Measurements from ENCODE around the gene PCAT7. TPM values are rescaled to one million over a fixed set of nuclear protein-coding genes. Genes with fewer than 3 reads are reported as not detected.

PCAT7 gene
- polyA plus RNA-seq, 1 of the 3 experiments (the other 2 are of a cell fraction): not detected

DNA sequence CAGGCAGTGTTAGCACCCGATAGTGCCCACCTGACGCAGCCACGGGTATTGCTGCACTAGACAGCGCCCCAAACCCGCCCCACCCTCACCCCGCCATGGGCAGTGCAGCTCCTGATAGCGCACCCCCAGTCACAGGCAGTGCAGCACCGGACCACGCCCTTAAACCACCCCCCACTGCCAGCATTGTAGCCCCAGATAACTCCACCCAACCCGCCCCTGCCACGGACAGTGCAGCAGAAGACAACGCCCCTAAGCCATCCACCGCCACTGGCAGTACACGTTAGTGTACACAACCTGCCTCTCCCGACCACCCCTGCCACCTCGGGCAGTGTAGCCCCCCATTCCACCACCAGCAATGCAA is 825 bp upstream of the PCAT7 start:
- H3K9me3 ChIP-seq: no peaks in the 10 kb centered on the region
- CTCF ChIA-PET: interaction anchor here (1.0 to 2.0 kb wide), 2 partner anchors 12 to 50 kb away, joined by 6 to 8 read pairs; no protein-coding TSS in a partner anchor

GRCh38 chr9:94557376-94557775 is 2.5 kb downstream of the PCAT7 start:
- Histone ChIP-seq H4K20me1 (ENCODE audit: insufficient read depth) (no peaks in the 10 kb centered on the region), H3K4me1 (ENCODE audit: control insufficient read depth in 1 of 2, insufficient read depth in 2 of 2, low read depth in 1 of 2, low read length in 1 of 2) (no peaks in the 10 kb centered on the region; a peak in 1 of 4 replicates), H3K9ac (no peak overlapping the region), H3F3A (replicated peaks; ENCODE audit: insufficient read depth) (no peaks in the 10 kb centered on the region), H3K9me3 (no peaks in the 10 kb centered on the region), H3K4me2 (no peak overlapping the region), H3K27ac (ENCODE audit: low read depth in 2 of 2, low read length in 1 of 2) (no peak overlapping the region), H3K79me2 (ENCODE audit: insufficient read depth) (no peaks in the 10 kb centered on the region), H3K9me2 (no peaks in the 10 kb centered on the region), H2AFZ (ENCODE audit: low read depth) (no peak overlapping the region), H3K27me3 (ENCODE audit: insufficient read depth) (no peaks in the 10 kb centered on the region), H3K36me3 (replicated peaks in 1 of 2; ENCODE audit: control insufficient read depth in 1 of 2, insufficient read depth in 2 of 2, low read length in 1 of 2) (no peaks in the 10 kb centered on the region), H3K4me3 (ENCODE audit: low read depth in 2 of 2, low read length in 1 of 2) (no peak overlapping the region)
- POLR2A ChIA-PET: no interaction called here
- DNase-seq: no peak
- WGBS (ENCODE audit: low lambda C conversion rate): 72% methylated on average over 4 of the region's 4 CpGs
- TF ChIP-seq RCOR1 (IDR thresholded peaks at IDR 0.05; ENCODE audit: low read length) (no peak), RFX5 (IDR thresholded peaks at IDR 0.05; ENCODE audit: low read length) (no peak), GATA2 (CRISPR knock-in tag; IDR thresholded peaks at IDR 0.05) (no peak), EP300 (IDR thresholded peaks at IDR 0.05; ENCODE audit: borderline replicate concordance in 1 of 2, low read depth in 1 of 2, low read length in 1 of 2) (no peak), POLR2AphosphoS5 (IDR thresholded peaks at IDR 0.05; ENCODE audit: low read depth, low read length) (no peak), GABPA (IDR thresholded peaks at IDR 0.05; ENCODE audit: low read depth) (no peak), NFIC (IDR thresholded peaks at IDR 0.05; ENCODE audit: borderline replicate concordance) (no peak)
- CTCF ChIA-PET: no interaction called here

More for the DNA sequence above, 825 bp upstream of the PCAT7 start:
- 61% methylated on average over 16 of the region's 16 CpGs for WGBS (ENCODE audit: low lambda C conversion rate)
- POLR2A ChIA-PET: no interaction called here
- Histone ChIP-seq H3F3A (replicated peaks; ENCODE audit: insufficient read depth) (no peaks in the 10 kb centered on the region), H3K4me1 (ENCODE audit: control insufficient read depth in 1 of 2, insufficient read depth in 2 of 2, low read depth in 1 of 2, low read length in 1 of 2) (no peaks in the 10 kb centered on the region; a peak in 1 of 4 replicates), H3K27ac (ENCODE audit: low read depth in 2 of 2, low read length in 1 of 2) (no peak overlapping the region), H3K4me2 (no peak overlapping the region), H3K9me2 (no peaks in the 10 kb centered on the region), H3K27me3 (ENCODE audit: insufficient read depth) (no peaks in the 10 kb centered on the region), H3K4me3 (ENCODE audit: low read depth in 2 of 2, low read length in 1 of 2) (no peak overlapping the region), H4K20me1 (ENCODE audit: insufficient read depth) (no peaks in the 10 kb centered on the region), H3K9ac (no peak overlapping the region), H3K79me2 (ENCODE audit: insufficient read depth) (no peaks in the 10 kb centered on the region), H2AFZ (ENCODE audit: low read depth) (no peak overlapping the region), H3K36me3 (replicated peaks in 1 of 2; ENCODE audit: control insufficient read depth in 1 of 2, insufficient read depth in 2 of 2, low read length in 1 of 2) (no peaks in the 10 kb centered on the region)
- no peak for TF ChIP-seq RCOR1 (IDR thresholded peaks at IDR 0.05; ENCODE audit: low read length)
- no peak for TF ChIP-seq FOXM1 (IDR thresholded peaks at IDR 0.05; ENCODE audit: low read depth)
- TF ChIP-seq, protein P1, sequence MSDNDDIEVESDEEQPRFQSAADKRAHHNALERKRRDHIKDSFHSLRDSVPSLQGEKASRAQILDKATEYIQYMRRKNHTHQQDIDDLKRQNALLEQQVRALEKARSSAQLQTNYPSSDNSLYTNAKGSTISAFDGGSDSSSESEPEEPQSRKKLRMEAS (IDR thresholded peaks at IDR 0.05; ENCODE audit: low read depth): no peak
- no peak for TF ChIP-seq MXI1 (IDR thresholded peaks at IDR 0.05; ENCODE audit: low read depth, low read length)
- TF ChIP-seq FOXJ3 (CRISPR knock-in tag; IDR thresholded peaks at IDR 0.05): no peak
- no peak for DNase-seq

DNA sequence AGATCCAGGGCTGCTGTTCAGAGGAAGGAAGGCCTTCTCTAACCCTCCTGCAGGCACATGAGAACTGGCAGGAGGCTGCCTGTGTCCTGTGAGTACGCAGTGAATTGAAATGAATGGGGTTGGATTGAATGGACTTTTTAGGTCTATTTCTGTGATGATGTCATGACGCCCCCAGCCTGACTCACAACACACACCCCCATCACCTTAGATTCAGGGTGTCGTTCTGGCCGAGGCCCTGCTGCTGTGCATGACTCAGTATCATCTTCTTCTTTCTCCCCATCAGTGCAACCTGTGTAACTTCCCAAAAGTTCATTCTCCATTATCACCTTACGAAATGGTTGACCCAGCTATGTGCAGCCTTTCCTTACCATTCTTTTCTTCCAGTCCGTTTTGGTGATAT is 5.4 kb downstream of the PCAT7 start:
- no peak overlapping the region for H3K27ac ChIP-seq (ENCODE audit: low read depth in 2 of 2, low read length in 1 of 2)
- no peaks in the 10 kb centered on the region for H3K9me3 ChIP-seq
- WGBS (ENCODE audit: low lambda C conversion rate): 56% methylated on average over 6 of the region's 6 CpGs
- H3K4me2 ChIP-seq: no peak overlapping the region
- CTCF ChIA-PET: interaction anchor here (1.0 kb wide), 1 partner anchor 8 kb away, joined by 3 read pairs; no protein-coding TSS in a partner anchor
- POLR2A ChIA-PET: no interaction called here
- no peaks in the 10 kb centered on the region for H4K20me1 ChIP-seq (ENCODE audit: insufficient read depth)
- H3K27me3 ChIP-seq (ENCODE audit: insufficient read depth): no peaks in the 10 kb centered on the region
- DNase-seq: no peak
- no peaks in the 10 kb centered on the region for H3F3A ChIP-seq (replicated peaks; ENCODE audit: insufficient read depth)
- TF ChIP-seq SIN3A (IDR thresholded peaks at IDR 0.05; ENCODE audit: borderline replicate concordance, low read depth, low read length) (no peak), POLR2AphosphoS5 (IDR thresholded peaks at IDR 0.05; ENCODE audit: low read depth, low read length) (no peak), NFIC (IDR thresholded peaks at IDR 0.05; ENCODE audit: borderline replicate concordance) (no peak), GATA2 (CRISPR knock-in tag; IDR thresholded peaks at IDR 0.05) (no peak), TAF1 (IDR thresholded peaks at IDR 0.05; ENCODE audit: borderline replicate concordance, low read depth, low read length) (no peak), SMC3 (IDR thresholded peaks at IDR 0.05; ENCODE audit: low read depth, low read length) (no peak), CHD2 (IDR thresholded peaks at IDR 0.05; ENCODE audit: low read length, partially characterized antibody) (no peak), FOSL2 (IDR thresholded peaks at IDR 0.05; ENCODE audit: borderline replicate concordance, low read depth) (no peak), RFX5 (IDR thresholded peaks at IDR 0.05; ENCODE audit: low read length) (no peak), RXRA (IDR thresholded peaks at IDR 0.05; ENCODE audit: borderline replicate concordance, low read depth) (no peak), RCOR1 (IDR thresholded peaks at IDR 0.05; ENCODE audit: low read length) (no peak)
- TF ChIP-seq, protein P1 (IDR thresholded peaks at IDR 0.05; ENCODE audit: low read depth): no peak
- TF ChIP-seq, protein P2, sequence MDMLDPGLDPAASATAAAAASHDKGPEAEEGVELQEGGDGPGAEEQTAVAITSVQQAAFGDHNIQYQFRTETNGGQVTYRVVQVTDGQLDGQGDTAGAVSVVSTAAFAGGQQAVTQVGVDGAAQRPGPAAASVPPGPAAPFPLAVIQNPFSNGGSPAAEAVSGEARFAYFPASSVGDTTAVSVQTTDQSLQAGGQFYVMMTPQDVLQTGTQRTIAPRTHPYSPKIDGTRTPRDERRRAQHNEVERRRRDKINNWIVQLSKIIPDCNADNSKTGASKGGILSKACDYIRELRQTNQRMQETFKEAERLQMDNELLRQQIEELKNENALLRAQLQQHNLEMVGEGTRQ (IDR thresholded peaks at IDR 0.05; ENCODE audit: borderline replicate concordance, low read depth, low read length): no peak
- no peak overlapping the region for H3K9ac ChIP-seq
- no peak overlapping the region for H2AFZ ChIP-seq (ENCODE audit: low read depth)
- no peaks in the 10 kb centered on the region for H3K79me2 ChIP-seq (ENCODE audit: insufficient read depth)
- no peaks in the 10 kb centered on the region; a peak in 1 of 4 replicates for H3K4me1 ChIP-seq (ENCODE audit: control insufficient read depth in 1 of 2, insufficient read depth in 2 of 2, low read depth in 1 of 2, low read length in 1 of 2)
- no peaks in the 10 kb centered on the region for H3K36me3 ChIP-seq (replicated peaks in 1 of 2; ENCODE audit: control insufficient read depth in 1 of 2, insufficient read depth in 2 of 2, low read length in 1 of 2)
- H3K9me2 ChIP-seq: no peaks in the 10 kb centered on the region
- no peak overlapping the region for H3K4me3 ChIP-seq (ENCODE audit: low read depth in 2 of 2, low read length in 1 of 2)
